C4-2B (cell line): ENCODE measurements around the gene SPG21.

ENCODE experiments used
- ZFX ChIP-seq: fragments of 450-650 bp; IDR thresholded peaks from 2 replicates; pipeline ENCODE4 v1.6.1; 2017
- TF ChIP-seq, protein P1 (sequence below): fragments of 450-650 bp; conservative IDR thresholded peaks from 2 replicates; pipeline ENCODE4 v1.5.1; 2017; ENCODE audit warnings: mild to moderate bottlenecking

DNA sequence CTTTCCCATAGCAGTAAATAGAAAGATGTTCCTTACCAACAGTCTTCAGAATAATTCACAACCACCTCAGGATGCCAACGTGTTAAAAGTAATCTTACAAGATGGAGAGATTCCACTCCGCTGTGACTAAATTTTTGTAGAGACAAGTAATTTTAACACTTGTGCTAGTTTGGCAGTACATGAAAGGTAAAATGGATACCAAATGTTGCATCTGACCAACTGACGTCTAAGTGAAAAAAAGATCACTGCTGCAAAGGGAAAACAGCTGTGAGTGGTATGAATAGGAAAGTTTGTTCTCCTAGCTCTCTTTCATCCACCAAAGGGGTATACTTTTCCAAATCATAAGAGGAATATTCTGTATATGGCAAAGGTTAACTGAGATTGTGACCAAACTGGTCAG, 2.6 kb downstream of the SPG21 start:
- TF ChIP-seq, protein P1, sequence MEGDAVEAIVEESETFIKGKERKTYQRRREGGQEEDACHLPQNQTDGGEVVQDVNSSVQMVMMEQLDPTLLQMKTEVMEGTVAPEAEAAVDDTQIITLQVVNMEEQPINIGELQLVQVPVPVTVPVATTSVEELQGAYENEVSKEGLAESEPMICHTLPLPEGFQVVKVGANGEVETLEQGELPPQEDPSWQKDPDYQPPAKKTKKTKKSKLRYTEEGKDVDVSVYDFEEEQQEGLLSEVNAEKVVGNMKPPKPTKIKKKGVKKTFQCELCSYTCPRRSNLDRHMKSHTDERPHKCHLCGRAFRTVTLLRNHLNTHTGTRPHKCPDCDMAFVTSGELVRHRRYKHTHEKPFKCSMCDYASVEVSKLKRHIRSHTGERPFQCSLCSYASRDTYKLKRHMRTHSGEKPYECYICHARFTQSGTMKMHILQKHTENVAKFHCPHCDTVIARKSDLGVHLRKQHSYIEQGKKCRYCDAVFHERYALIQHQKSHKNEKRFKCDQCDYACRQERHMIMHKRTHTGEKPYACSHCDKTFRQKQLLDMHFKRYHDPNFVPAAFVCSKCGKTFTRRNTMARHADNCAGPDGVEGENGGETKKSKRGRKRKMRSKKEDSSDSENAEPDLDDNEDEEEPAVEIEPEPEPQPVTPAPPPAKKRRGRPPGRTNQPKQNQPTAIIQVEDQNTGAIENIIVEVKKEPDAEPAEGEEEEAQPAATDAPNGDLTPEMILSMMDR = no peak
- TF ChIP-seq ZFX = no peak
